ENCODE data around the gene RXFP3.

GRCh38 chr5:33892620-33893137, 43.5 kb upstream of the RXFP3 start:
- TF ChIP-seq CTCF (IDR thresholded peaks at IDR 0.05; ENCODE audit: low read depth, low read length, poor library complexity, severe bottlenecking), result no peak
- TF ChIP-seq EZH2phosphoT487 (IDR thresholded peaks at IDR 0.05; ENCODE audit: borderline replicate concordance, low read length), result no peak

Measured in DOHH2 (cell line).